Ishikawa (cell line): ENCODE measurements around the gene FAM20C.

Source experiments
- CEBPB ChIP-seq: IDR thresholded peaks from 2 replicates; pipeline ENCODE4 v1.6.1; 2012
- CREB1 ChIP-seq: IDR thresholded peaks from 2 replicates; pipeline ENCODE4 v1.6.1; 2012; ENCODE audit warnings: low read depth
- EGR1 ChIP-seq: IDR thresholded peaks from 2 replicates; pipeline ENCODE4 v1.6.1; 2012
- EP300 ChIP-seq: IDR thresholded peaks from 2 replicates; pipeline ENCODE4 v1.6.1; 2012; ENCODE audit warnings: borderline replicate concordance
- FOXM1 ChIP-seq: IDR thresholded peaks from 2 replicates; pipeline ENCODE4 v1.6.1; 2012; ENCODE audit warnings: low read depth, borderline replicate concordance
- MAX ChIP-seq: IDR thresholded peaks from 2 replicates; pipeline ENCODE4 v1.6.1; 2012
- NFIC ChIP-seq: IDR thresholded peaks from 2 replicates; pipeline ENCODE4 v1.6.1; 2012
- RAD21 ChIP-seq: IDR thresholded peaks from 2 replicates; pipeline ENCODE4 v1.6.1; 2012; ENCODE audit warnings: low read depth
- TAF1 ChIP-seq: IDR thresholded peaks from 2 replicates; pipeline ENCODE4 v1.6.1; 2012; ENCODE audit warnings: low read depth, mild to moderate bottlenecking
- TCF12 ChIP-seq: IDR thresholded peaks from 2 replicates; pipeline ENCODE4 v1.6.1; 2012; ENCODE audit warnings: low read depth
- TEAD4 ChIP-seq: IDR thresholded peaks from 2 replicates; pipeline ENCODE4 v1.6.1; 2012
- USF1 ChIP-seq: IDR thresholded peaks from 2 replicates; pipeline ENCODE4 v1.6.1; 2012
- YY1 ChIP-seq: IDR thresholded peaks from 2 replicates; pipeline ENCODE4 v1.6.1; 2012; ENCODE audit warnings: low read depth
- ZBTB7A ChIP-seq: IDR thresholded peaks from 2 replicates; pipeline ENCODE4 v1.6.1; 2012; ENCODE audit warnings: low read depth
- TF ChIP-seq, protein P1 (sequence below): IDR thresholded peaks from 2 replicates; pipeline ENCODE4 v1.6.1; 2012; ENCODE audit warnings: low read depth, mild to moderate bottlenecking

FAM20C gene

DNA sequence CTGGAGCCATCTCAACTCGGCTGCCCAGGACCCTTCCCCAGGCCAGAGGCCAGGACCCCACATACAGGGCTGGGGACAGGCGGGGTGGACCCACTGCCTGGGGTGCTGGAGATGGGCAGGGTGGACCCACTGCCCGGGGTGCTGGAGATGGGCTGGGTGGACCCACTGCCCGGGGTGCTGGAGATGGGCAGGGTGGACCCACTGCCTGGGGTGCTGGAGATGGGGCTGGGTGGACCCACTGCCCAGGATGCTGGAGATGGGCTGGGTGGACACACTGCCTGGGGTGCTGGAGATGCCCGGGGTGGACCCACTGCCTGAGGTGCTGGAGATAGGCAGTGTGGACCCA is 65.2 kb downstream of the FAM20C start:
- TF ChIP-seq TCF12 (no peak), NFIC (no peak), YY1 (no peak)

GRCh38 chr7:258476-259190 is 66.3 kb downstream of the FAM20C start:
- TF ChIP-seq EP300 (no peak), CREB1 (no peak), CEBPB (no peak), RAD21 (no peak), MAX (no peak), TAF1 (no peak), YY1 (no peak), TCF12 (no peak), USF1 (no peak), FOXM1 (no peak), TEAD4 (no peak), EGR1 (no peak), NFIC (no peak)
- TF ChIP-seq, protein P1, sequence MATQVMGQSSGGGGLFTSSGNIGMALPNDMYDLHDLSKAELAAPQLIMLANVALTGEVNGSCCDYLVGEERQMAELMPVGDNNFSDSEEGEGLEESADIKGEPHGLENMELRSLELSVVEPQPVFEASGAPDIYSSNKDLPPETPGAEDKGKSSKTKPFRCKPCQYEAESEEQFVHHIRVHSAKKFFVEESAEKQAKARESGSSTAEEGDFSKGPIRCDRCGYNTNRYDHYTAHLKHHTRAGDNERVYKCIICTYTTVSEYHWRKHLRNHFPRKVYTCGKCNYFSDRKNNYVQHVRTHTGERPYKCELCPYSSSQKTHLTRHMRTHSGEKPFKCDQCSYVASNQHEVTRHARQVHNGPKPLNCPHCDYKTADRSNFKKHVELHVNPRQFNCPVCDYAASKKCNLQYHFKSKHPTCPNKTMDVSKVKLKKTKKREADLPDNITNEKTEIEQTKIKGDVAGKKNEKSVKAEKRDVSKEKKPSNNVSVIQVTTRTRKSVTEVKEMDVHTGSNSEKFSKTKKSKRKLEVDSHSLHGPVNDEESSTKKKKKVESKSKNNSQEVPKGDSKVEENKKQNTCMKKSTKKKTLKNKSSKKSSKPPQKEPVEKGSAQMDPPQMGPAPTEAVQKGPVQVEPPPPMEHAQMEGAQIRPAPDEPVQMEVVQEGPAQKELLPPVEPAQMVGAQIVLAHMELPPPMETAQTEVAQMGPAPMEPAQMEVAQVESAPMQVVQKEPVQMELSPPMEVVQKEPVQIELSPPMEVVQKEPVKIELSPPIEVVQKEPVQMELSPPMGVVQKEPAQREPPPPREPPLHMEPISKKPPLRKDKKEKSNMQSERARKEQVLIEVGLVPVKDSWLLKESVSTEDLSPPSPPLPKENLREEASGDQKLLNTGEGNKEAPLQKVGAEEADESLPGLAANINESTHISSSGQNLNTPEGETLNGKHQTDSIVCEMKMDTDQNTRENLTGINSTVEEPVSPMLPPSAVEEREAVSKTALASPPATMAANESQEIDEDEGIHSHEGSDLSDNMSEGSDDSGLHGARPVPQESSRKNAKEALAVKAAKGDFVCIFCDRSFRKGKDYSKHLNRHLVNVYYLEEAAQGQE, result no peak

DNA sequence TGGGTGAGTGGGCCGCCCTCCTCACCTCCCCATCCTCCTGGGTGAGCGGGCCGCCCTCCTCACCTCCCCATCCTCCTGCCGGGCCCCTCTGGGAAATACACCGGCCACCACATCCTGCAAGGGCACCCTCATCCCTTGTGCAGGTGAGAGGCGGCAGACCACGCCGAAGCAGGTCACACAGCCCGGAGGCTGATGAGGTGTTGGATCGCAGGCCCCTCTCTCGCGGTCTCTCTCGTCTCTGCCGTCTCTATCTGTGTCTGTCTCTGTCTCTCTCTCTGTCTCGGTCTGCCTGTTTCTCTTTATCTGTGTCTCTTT is 66.8 kb downstream of the FAM20C start:
- no peak for TF ChIP-seq EP300
- TF ChIP-seq NFIC, result no peak

DNA sequence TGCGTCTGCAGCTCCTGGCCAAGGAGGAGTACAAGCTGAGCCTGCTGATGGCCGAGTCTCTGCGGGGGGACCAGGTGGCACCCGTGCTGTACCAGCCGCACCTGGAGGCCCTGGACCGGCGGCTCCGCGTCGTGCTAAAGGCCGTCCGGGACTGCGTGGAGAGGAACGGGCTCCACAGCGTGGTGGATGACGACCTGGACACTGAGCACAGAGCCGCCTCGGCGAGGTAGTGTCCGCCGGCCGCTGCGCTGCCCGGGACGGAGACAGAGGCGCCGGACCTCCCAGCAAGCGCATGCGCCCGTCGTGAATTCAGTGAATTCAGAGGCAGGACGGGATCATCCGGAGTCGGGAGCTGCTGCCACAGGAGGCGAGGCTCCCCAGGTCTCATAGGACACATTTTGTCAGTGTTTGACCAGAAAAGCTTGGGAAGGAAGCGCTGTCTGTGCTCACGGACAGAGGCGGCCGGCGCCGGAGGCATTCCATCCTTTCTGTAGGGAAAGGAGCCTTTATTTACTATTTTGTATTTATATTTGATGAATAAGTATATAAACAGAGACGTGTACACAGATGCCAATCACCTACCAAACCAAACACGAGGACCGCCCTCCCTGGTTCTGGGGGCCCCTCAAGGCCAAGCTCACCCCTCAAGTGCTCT is 67.5 kb downstream of the FAM20C start:
- TF ChIP-seq USF1, result no peak
- no peak for TF ChIP-seq FOXM1
- TF ChIP-seq MAX, result no peak
- TF ChIP-seq TEAD4, result no peak
- no peak for TF ChIP-seq CREB1

DNA sequence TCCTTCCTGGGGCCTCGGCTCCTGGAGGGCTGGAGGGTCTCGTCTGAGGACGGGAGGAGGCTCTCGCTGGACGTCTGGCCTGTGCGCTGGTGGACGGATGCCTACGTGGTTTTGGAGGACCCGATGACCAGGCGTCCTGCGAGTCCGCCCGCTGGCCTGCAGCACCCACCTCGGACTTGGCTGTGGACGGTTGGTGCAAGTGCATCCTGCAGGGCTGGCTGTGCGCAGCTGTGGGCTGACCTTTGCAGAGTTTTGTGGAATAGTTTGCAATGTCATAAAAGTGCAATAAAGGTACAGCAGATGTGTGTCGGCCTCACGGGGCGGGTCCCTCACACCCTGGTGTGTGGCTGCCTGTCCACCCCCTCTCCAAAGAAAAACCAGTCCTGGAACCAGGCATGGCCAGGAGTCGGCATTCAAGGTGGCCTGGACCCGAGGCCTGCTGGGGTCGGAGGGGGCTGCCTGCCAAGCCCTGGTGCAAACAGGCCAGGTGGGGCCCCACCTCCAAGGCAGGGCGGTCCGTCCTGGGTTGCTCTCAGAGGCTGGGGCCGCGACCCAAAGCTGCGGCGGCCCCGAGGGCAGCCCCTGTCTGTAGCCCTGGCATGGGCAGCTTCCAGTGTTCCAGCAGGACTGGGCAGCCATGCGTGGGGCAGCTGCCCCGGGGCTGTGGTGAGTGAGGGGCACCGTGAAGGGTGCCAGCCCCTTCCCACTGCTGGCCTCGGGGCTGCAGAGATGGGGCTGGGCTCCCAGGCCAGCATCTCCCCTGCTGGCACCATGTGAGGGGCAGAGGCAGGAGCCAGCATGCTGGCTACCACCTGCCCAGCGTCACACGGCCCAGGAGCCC is 68.3 kb downstream of the FAM20C start:
- no peak for TF ChIP-seq RAD21
- TF ChIP-seq ZBTB7A, result no peak
- no peak for TF ChIP-seq CEBPB
- no peak for TF ChIP-seq MAX
- TF ChIP-seq TCF12, result no peak

DNA sequence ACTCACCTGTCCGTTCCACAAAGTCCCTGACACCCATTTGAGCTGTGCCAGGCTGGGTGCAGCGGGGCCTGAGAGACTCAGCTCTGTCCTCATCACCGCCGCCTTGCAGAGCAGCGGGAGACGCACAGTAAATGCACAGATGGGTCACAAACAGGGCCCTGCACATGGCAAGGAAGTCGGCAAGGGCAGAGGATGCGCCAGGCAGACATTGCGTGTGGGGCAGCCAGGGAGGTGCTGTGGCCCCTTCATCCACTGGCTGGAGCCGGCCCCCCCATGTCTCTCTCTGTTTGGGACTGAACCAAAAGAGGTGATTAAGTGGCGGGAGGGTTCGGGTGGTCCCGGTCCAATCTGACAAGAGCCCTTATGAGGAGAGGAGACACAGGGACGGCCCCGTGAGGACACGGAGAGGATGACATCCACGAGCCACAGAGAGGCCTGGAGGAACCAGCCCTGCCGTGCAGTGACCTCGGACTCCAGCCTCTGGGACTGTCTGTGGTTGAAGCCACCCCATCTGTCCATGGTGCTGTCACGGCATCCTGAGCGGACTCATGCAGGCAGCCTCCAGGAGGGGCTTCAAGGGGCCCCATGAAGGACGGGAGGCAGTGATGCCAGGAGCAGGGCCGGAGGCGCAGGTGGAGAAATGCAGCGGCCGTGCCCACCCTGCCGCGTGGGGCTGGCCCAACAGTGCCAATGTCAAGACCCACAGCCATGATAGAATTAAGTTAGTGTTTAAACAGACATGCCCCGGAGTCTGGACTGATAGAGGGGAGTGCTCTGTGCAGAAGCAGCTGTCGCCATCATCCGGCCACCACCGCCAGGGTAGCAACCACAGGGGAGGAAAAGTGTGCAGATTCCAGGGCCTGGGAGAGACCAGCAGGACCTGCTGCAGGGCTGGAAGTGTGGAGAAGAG is 69.2 kb downstream of the FAM20C start:
- TF ChIP-seq, protein P1, result no peak
- no peak for TF ChIP-seq TEAD4
- TF ChIP-seq EP300, result no peak
- TF ChIP-seq ZBTB7A, result no peak
- no peak for TF ChIP-seq CEBPB
- TF ChIP-seq MAX, result no peak
- no peak for TF ChIP-seq RAD21
